ENCODE measurements around the gene ERICH4. TPM values are rescaled to one million over a fixed set of nuclear protein-coding genes. Genes with fewer than 3 reads are reported as not detected.

Gene ERICH4
- total and polyA plus RNA-seq, 11 donors: 0.10 to 0.30 TPM; not detected in 9

DNA sequence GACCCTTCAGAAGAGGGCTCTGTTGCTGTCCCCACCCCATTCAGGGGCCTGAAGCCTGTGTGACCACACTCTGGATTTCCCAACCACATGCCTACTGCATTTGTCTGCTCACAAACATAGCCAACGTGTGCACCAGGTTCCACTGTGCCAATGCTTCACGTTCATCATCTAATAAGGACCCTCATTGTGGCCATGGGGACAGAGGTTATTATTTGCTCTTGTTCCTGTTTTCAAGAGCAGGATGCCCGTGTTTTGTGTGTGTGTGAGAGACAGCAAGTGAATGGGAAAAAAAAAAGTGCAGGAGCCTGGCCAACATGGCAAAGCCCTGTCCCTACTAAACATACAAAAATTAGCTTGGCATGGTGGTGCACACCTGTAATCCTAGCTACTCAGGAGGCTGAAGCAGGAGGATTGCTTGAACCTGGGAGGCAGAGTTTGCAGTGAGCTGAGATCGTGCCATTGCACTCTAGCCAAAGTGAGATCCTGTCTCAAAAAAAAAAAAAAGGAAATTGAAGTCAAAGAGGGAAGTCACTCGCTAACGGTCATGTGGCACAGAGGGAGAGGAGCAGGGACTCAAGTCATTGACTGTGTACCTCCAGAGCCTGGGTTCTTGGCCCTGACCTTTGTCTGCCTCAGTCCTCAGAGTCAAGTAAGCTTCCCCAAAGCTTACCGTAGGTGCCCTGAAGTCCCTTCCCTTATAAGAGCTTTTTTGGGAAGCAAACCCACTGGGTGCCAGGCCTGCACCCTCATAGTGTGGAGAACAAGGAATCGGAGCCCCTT, 22.7 kb upstream of the ERICH4 start:
- intact Hi-C loops (cut with DNase I): loop anchor here in 1 of 10 donors (10.0 kb wide), 1 partner anchor 105 kb away; the partner anchor contains the start of gene CCDC97
- H3K4me3 ChIP-seq: no peak overlapping the region
- no peaks in the 10 kb centered on the region for H3K9me3 ChIP-seq
- TF ChIP-seq POLR2A (IDR thresholded peaks at IDR 0.05): no peak
- TF ChIP-seq, protein P1, sequence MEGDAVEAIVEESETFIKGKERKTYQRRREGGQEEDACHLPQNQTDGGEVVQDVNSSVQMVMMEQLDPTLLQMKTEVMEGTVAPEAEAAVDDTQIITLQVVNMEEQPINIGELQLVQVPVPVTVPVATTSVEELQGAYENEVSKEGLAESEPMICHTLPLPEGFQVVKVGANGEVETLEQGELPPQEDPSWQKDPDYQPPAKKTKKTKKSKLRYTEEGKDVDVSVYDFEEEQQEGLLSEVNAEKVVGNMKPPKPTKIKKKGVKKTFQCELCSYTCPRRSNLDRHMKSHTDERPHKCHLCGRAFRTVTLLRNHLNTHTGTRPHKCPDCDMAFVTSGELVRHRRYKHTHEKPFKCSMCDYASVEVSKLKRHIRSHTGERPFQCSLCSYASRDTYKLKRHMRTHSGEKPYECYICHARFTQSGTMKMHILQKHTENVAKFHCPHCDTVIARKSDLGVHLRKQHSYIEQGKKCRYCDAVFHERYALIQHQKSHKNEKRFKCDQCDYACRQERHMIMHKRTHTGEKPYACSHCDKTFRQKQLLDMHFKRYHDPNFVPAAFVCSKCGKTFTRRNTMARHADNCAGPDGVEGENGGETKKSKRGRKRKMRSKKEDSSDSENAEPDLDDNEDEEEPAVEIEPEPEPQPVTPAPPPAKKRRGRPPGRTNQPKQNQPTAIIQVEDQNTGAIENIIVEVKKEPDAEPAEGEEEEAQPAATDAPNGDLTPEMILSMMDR (IDR thresholded peaks at IDR 0.05): no peak
- ATAC-seq (peak in 2 of 4 donors; percentile 38 to 39), DNase-seq (peak in 1 of 5 donors; percentile 47)
- 66 to 73% (median 68%) methylated on average over 8 of the region's 8 CpGs for WGBS, 4 donors
- no peaks in the 10 kb centered on the region for H3K27me3 ChIP-seq
- H3K36me3 ChIP-seq: peaks cover 0 to 94% (median 81%) of the 10 kb centered on the region in 9 donors
- H3K27ac ChIP-seq: peak overlapping the region in 3 of 12 donors; percentile 34 to 90 (median 48)
- H3K4me1 ChIP-seq: peaks cover 0 to 49% (median 17%) of the 10 kb centered on the region in 12 donors

DNA sequence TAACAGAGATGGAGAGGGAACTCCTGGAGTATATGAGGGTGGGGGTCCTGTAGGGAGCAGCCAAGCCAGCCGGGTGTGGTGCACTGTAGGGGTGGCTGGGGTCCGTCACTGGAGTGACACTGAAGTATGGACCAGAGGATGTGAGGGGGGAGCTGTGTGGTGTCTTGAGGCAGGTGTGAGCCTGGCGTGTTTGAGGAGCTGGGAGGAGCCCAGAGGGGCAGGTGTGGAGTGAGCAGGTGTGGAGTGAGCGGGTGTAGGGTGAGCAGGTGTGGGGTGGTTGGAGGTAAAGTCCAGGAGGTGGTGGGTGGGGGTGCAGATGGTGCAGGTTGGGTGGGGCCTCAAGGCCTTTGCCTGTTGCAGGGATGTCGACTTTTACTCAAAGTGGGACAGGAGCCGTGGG, 21.6 kb upstream of the ERICH4 start:
- ATAC-seq (no peak), DNase-seq (no peak)
- peaks cover 0 to 59% (median 27%) of the 10 kb centered on the region in 12 donors for H3K4me1 ChIP-seq
- H3K9me3 ChIP-seq: no peaks in the 10 kb centered on the region
- H3K36me3 ChIP-seq: peaks cover 0 to 97% (median 74%) of the 10 kb centered on the region in 9 donors
- no peak overlapping the region for H3K4me3 ChIP-seq
- intact Hi-C loops (cut with DNase I): loop anchor here in 1 of 10 donors (10.0 kb wide), 1 partner anchor 107 kb away; the partner anchor contains the start of gene CCDC97
- H3K27me3 ChIP-seq: no peaks in the 10 kb centered on the region
- TF ChIP-seq, protein P1 (IDR thresholded peaks at IDR 0.05): no peak
- TF ChIP-seq POLR2A (IDR thresholded peaks at IDR 0.05): no peak
- WGBS, 4 donors: 88 to 90% (median 89%) methylated on average over 6 of the region's 6 CpGs
- peak overlapping the region in 3 of 12 donors; percentile 4 to 90 (median 48) for H3K27ac ChIP-seq

DNA sequence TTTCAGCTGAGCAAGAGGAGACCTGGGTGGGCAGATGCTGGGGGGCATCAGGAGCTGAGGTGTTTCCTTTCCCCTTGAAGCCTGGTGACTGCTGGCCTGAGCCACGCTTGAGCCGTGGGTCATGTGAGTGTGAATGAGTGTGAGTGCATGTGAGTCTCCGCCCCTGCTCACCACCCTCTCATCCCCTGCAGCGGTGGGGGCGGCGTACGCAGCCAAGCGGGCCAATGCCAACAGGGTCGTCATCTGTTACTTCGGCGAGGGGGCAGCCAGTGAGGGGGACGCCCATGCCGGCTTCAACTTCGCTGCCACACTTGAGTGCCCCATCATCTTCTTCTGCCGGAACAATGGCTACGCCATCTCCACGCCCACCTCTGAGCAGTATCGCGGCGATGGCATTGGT, 21.0 kb upstream of the ERICH4 start:
- ATAC-seq: no peak
- no peaks in the 10 kb centered on the region for H3K27me3 ChIP-seq
- no peak overlapping the region for H3K4me3 ChIP-seq
- peaks cover 0 to 66% (median 34%) of the 10 kb centered on the region in 12 donors for H3K4me1 ChIP-seq
- no peak for DNase-seq
- H3K9me3 ChIP-seq: no peaks in the 10 kb centered on the region
- intact Hi-C loops (cut with DNase I): loop anchor here in 1 of 10 donors (10.0 kb wide), 1 partner anchor 107 kb away; the partner anchor contains the start of gene CCDC97
- peaks cover 0 to 92% (median 67%) of the 10 kb centered on the region in 9 donors for H3K36me3 ChIP-seq
- peak overlapping the region in 5 of 12 donors; percentile 4 to 90 (median 23) for H3K27ac ChIP-seq
- WGBS, 4 donors: 86 to 93% (median 90%) methylated on average over 14 to 20 of the region's 20 CpGs
- no peak for TF ChIP-seq POLR2A (IDR thresholded peaks at IDR 0.05)
- TF ChIP-seq, protein P1 (IDR thresholded peaks at IDR 0.05): no peak

DNA sequence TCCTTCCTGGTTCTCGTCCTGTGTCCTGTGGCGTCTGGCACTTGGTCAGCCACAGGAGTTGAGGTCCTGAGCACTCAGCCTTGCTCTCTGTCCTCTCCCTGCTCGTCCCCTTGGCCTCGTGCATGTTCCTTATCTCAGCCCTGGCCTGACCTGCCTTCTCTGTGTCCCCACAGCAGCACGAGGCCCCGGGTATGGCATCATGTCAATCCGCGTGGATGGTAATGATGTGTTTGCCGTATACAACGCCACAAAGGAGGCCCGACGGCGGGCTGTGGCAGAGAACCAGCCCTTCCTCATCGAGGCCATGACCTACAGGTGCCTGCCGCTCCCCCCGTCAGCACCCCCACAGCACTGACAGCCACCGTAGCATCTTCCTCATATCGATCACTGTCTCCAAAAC, 20.5 kb upstream of the ERICH4 start:
- Histone ChIP-seq H3K27me3 (no peaks in the 10 kb centered on the region), H3K4me3 (no peak overlapping the region), H3K36me3 (peaks cover 0 to 87% (median 62%) of the 10 kb centered on the region in 9 donors), H3K9me3 (no peaks in the 10 kb centered on the region), H3K4me1 (peaks cover 0 to 71% (median 36%) of the 10 kb centered on the region in 12 donors), H3K27ac (peak overlapping the region in 4 of 12 donors; percentile 14 to 90 (median 28))
- ATAC-seq (peak in 1 of 4 donors; percentile 12), DNase-seq (peak in 1 of 5 donors; percentile 57)
- 58 to 75% (median 63%) methylated on average over 18 of the region's 18 CpGs for WGBS, 4 donors
- intact Hi-C loops (cut with DNase I): loop anchor here in 1 of 10 donors (10.0 kb wide), 1 partner anchor 108 kb away; the partner anchor contains the start of gene CCDC97
- no peak for TF ChIP-seq POLR2A (IDR thresholded peaks at IDR 0.05)
- TF ChIP-seq, protein P1 (IDR thresholded peaks at IDR 0.05): no peak

All from heart left ventricle (tissue), 16 donors.